Neutrophil (primary cell): ENCODE measurements around the gene NACC1.
A peak's percentile ranks its signal among the peaks of the same experiment; 100 is the strongest.
"Not testable (repeated sequence)": the region's sequence is repeated elsewhere in the genome, so short reads cannot be mapped to it uniquely, and the experiment has no call there.

Experiments
- H3K27ac ChIP-seq: fragments of 200-600 bp; sonication (generic); 2 replicates; pipeline ENCODE4 v1.5.1; 2016; ENCODE audit warnings: mild to moderate bottlenecking, moderate library complexity
- H3K27me3 ChIP-seq: fragments of 200-600 bp; sonication (generic); 2 replicates; pipeline ENCODE4 v1.6.0; 2016; ENCODE audit warnings: mild to moderate bottlenecking
- H3K36me3 ChIP-seq: fragments of 200-600 bp; sonication (generic); 2 replicates; pipeline ENCODE4 v1.5.1; 2017
- H3K4me1 ChIP-seq, 2 experiments: fragments of 200-600 bp in 1 of 2; sonication (generic) in 1 of 2; 1 replicate in 1 of 2; 2 replicates in 1 of 2; pipeline versions ENCODE4 v1.5.1 to v1.6.1; 2013 to 2016; ENCODE audit warnings: low read depth in 1 of 2, low read length in 1 of 2, mild to moderate bottlenecking in 1 of 2, moderate library complexity in 1 of 2; ENCODE audit not compliant: control insufficient read depth in 1 of 2, insufficient read depth in 1 of 2
- H3K4me3 ChIP-seq, 2 experiments: fragments of 200-600 bp in 1 of 2; sonication (generic) in 1 of 2; 1 replicate in 1 of 2; 2 replicates in 1 of 2; pipeline ENCODE4 v1.5.1; 2013 to 2016; ENCODE audit warnings: low read depth in 1 of 2, low read length in 1 of 2, mild to moderate bottlenecking in 1 of 2, moderate library complexity in 1 of 2
- H3K9me3 ChIP-seq: fragments of 200-600 bp; sonication (generic); 2 replicates; pipeline ENCODE4 v1.5.1; 2016
- TF ChIP-seq, protein P1 (sequence below): fragments of 200-600 bp; sonication (generic); IDR thresholded peaks from 2 replicates; pipeline ENCODE4 v1.5.1; 2016; ENCODE audit warnings: antibody characterized with exemption

The NACC1 gene

DNA sequence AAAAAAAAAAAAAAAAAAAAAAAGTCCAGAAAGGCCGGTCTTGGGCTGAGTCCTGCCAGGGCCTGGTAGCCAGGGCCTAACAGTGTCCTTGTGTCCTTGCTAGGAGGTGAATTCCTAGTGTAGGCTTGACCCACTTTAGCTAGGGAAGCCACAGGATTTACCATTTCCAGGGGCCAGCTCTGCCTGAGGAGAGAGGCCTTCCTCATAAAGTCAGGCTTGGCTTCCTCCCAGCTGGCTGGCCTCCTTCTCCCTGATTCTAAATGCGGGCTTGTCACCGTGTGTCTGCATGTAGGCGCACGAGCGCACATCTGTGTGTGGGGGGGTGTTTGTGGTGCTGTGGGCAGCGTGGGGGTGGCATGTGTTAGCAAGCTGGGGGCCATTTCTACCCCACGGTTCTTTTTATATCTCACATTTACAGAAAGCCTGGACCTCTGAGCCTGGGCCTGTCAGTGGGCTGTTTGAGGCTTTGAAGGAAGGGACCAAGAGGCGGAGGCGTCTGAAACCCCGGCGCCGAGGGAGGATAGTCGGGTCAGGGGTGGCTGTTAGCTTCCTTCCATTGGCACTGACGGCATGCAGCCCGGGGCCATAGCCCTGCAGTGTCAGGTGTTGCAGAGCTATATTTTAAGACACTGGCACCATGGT is 63.8 kb downstream of the NACC1 start:
- Histone ChIP-seq H3K4me3 (no peak overlapping the region), H3K27me3 (no peaks in the 10 kb centered on the region), H3K27ac (peak overlapping the region; percentile 34), H3K36me3 (no peaks in the 10 kb centered on the region), H3K4me1 (peaks cover 0 to 6% of the 10 kb centered on the region in 2 experiments), H3K9me3 (no peaks in the 10 kb centered on the region)
- TF ChIP-seq, protein P1, sequence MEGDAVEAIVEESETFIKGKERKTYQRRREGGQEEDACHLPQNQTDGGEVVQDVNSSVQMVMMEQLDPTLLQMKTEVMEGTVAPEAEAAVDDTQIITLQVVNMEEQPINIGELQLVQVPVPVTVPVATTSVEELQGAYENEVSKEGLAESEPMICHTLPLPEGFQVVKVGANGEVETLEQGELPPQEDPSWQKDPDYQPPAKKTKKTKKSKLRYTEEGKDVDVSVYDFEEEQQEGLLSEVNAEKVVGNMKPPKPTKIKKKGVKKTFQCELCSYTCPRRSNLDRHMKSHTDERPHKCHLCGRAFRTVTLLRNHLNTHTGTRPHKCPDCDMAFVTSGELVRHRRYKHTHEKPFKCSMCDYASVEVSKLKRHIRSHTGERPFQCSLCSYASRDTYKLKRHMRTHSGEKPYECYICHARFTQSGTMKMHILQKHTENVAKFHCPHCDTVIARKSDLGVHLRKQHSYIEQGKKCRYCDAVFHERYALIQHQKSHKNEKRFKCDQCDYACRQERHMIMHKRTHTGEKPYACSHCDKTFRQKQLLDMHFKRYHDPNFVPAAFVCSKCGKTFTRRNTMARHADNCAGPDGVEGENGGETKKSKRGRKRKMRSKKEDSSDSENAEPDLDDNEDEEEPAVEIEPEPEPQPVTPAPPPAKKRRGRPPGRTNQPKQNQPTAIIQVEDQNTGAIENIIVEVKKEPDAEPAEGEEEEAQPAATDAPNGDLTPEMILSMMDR, result no peak

DNA sequence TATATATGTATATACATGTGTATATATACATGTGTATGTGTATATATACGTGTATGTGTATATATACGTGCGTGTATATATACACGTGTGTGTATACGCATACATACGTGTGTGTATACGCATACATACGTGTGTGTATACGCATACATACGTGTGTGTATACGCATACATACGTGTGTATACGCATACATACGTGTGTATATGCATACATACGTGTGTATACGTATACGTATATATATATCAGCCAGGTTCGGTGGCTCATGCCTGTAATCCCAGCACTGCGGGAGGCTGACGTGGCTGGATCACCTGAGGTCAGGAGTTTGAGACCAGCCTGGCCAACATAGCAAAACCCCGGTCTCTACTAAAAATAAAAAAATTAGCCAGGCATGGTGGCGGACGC is 66.9 kb downstream of the NACC1 start:
- not testable (repeated sequence) for H3K27me3 ChIP-seq, H3K9me3 ChIP-seq, H3K4me1 ChIP-seq, H3K36me3 ChIP-seq, H3K4me3 ChIP-seq, H3K27ac ChIP-seq

DNA sequence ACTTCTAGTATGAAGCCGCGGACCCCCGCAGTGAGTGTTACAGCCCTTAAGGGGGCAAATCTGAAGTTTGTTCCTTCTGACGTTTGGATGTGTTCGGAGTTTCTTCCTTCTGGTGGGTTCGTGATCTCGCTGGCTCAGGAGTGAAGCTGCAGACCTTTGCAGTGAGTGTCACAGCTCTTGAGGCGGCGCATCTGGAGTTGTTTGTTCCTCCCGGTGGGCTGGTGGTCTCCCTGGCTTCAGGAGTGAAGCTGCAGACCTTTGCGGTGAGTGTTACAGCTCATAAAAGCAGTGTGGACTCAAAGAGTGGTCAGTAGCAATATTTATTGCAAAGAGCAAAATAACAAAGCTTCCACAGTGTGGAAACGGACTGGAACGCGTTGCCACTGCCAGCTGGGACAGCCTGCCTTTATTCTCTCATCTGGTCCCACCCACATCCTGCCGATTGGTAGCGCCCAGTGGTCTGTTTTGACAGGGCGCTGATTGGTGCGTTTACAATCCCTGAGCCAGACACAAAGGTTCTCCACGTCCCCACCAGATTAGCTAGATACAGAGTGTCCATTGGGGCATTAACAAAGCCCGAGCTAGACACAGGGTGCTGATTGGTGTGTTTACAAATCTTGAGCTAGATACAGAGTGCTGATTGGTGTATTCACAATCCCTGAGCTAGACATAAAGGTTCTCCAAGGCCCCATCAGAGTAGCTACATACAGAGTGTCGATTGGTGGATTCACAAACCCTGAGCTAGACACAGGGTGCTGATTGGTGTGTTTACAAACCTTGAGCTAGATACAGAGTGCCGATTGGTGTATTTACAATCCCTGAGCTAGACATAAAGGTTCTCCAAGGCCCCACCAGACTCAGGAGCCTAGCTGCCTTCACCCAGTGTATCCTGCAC is 67.9 kb downstream of the NACC1 start:
- H3K27ac ChIP-seq, H3K4me3 ChIP-seq, H3K9me3 ChIP-seq, H3K4me1 ChIP-seq, H3K27me3 ChIP-seq, H3K36me3 ChIP-seq: not testable (repeated sequence)

DNA sequence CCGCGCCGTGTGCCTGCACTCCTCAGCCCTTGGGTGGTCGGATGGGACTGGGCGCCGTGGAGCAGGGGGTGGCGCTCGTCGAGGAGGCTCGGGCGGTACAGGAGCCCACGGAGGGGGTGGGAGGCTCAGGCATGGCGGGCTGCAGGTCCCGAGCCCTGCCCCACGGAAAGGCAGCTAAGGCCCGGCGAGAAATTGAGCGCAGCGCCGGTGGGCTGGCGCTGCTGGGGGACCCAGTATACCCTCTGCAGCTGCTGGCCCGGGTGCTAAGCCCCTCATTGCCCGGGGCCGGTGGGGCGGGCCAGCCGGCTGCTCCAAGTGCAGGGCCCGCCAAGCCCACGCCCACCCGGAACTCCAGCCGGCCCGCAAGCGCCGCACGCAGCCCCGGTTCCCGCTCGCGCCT is 68.6 kb downstream of the NACC1 start:
- not testable (repeated sequence) for H3K27ac ChIP-seq, H3K27me3 ChIP-seq, H3K4me1 ChIP-seq, H3K4me3 ChIP-seq, H3K36me3 ChIP-seq, H3K9me3 ChIP-seq

DNA sequence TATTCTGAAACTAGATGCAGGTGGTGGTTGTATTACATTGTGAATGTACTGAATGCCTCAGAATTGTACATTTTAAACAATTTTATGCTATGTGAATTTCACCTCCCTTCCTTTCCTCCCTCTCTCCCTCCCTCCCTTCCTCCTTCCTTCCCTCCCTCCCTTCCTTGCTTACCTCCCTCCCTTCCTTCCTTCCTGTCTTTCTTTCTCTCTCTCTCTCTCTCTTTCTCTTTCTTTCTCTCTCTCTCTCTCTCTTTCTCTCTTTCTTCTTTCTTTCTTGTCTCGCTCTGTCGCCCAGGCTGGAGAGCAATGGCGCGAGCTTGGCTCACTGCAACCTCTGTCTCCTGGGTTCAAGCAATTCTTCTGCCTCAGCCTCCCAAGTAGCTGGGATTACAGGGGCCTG is 69.4 kb downstream of the NACC1 start:
- TF ChIP-seq, protein P1, result no peak
- no peaks in the 10 kb centered on the region for H3K9me3 ChIP-seq
- no peaks in the 10 kb centered on the region for H3K27me3 ChIP-seq

DNA sequence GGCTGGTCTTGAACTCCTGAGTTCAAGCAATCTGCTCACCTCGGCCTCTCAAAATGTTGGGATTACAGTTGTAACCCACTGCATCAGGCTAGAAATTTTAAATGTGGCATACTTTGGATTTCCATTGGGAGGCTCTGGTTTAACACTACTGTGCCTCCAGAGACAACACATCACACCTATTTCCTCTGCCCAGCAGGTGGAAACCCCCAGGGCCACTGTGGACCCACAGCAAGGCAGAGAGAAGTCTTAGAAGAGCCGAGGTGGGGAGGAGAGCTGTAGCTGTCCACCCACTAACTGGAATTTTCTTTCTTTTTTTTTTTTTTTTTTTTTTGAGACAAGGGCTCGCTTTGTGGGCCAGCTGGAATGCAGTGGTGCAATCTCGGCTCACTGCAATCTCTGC is 71.5 kb downstream of the NACC1 start:
- TF ChIP-seq, protein P1, result no peak
- H3K4me1 ChIP-seq, result peaks cover 14 to 18% of the 10 kb centered on the region in 2 experiments

More for the DNA sequence above, 69.4 kb downstream of the NACC1 start:
- Histone ChIP-seq H3K4me1 (no peaks in the 10 kb centered on the region), H3K36me3 (no peaks in the 10 kb centered on the region), H3K4me3 (no peak overlapping the region), H3K27ac (no peak overlapping the region)

More for the DNA sequence above, 71.5 kb downstream of the NACC1 start:
- H3K27ac ChIP-seq, result no peak overlapping the region
- no peaks in the 10 kb centered on the region for H3K9me3 ChIP-seq
- no peak overlapping the region for H3K4me3 ChIP-seq
- H3K36me3 ChIP-seq, result no peaks in the 10 kb centered on the region
- no peaks in the 10 kb centered on the region for H3K27me3 ChIP-seq
